Spleen (tissue), 7 donors: Measurements from ENCODE around the gene JAKMIP3.

Experiments used
- CTCF ChIP-seq, 11 experiments: fragments of 200-600 bp in 7 of 11; fragments of 450-650 bp in 4 of 11; sonication (generic) in 4 of 11; IDR thresholded peaks in 8 of 11; conservative IDR thresholded peaks in 3 of 11; 1 replicate in 7 of 11; 2 replicates in 4 of 11; pipeline versions ENCODE4 v1.4.0 to v1.8.0; 2016 to 2021; ENCODE audit warnings: antibody characterized with exemption in 11 of 11, inconsistent platforms in 4 of 11, mild to moderate bottlenecking in 1 of 11
- POLR2AphosphoS5 ChIP-seq, 3 donors: sonication (generic); formaldehyde crosslinking; IDR thresholded peaks; one replicate each; pipeline ENCODE4 v1.5.1; 2017; ENCODE audit warnings: antibody characterized with exemption in 3 of 3
- donor health status: DM: no; HTN: no; CAD: no; lungs with moderate emphysema.
- donor health status: DM: no; HTN: no; CAD: no.
- donor health status: DM: no; HTN: no; CAD: no.

- TF ChIP-seq POLR2AphosphoS5 (IDR thresholded peaks at IDR 0.05) (no peak), CTCF (IDR thresholded peaks at IDR 0.05 in 8 of 11, conservative IDR thresholded peaks at IDR 0.05 in 3 of 11) (no peak)
Observed at GRCh38 chr10:132099389-132100090, 33.8 kb downstream of the JAKMIP3 start.
